ENCODE results near the gene ZNF493. TPM values are rescaled to one million over a fixed set of nuclear protein-coding genes. Genes with fewer than 3 reads are reported as not detected.

Gene ZNF493
- total RNA-seq, 4 donors from 2014 or later: 9.2 to 54.2 (median 20.4) TPM

DNA sequence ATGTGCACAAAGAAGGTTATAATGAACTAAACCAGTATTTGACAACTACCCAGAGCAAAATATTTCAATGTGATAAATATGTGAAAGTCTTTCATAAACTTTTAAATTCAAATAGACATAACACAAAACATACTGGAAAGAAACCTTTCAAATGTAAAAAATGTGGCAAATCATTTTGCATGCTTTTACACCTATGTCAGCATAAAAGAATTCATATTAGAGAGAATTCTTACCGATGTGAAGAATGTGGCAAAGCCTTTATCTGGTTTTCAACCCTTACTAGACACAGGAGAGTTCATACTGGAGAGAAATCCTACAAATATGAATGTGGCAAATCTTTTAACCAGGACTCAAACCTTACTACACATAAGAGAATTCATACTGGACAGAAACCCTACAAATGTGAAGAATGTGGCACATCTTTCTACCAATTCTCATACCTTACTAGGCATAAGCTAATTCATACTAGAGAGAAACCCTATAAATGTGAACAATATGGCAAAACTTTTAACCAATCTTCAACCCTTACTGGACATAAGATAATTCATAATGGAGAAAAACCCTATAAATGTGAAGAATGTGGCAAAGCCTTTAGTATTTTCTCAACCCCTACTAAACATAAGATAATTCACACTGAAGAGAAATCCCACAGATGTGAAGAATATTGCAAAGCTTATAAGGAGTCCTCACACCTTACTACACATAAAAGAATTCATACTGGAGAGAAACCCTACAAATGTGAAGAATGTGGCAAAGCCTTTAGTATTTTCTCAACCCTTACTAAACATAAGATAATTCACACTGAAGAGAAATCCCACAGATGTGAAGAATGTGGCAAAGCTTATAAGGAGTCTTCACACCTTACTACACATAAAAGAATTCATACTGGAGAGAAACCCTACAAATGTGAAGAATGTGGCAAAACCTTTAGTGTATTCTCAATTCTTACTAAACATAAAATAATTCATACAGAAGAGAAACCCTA lies 26.4 kb downstream of the ZNF493 start:
- Histone ChIP-seq H3K4me3 (no peak overlapping the region), H3K27ac (no peak overlapping the region), H3K9me3 (peaks cover 0 to 80% (median 9%) of the 10 kb centered on the region in 3 donors), H3K4me1 (no peaks in the 10 kb centered on the region), H3K27me3 (no peaks in the 10 kb centered on the region), H3K36me3 (peaks cover 0 to 35% of the 10 kb centered on the region in 2 donors)
- TF ChIP-seq POLR2A (IDR thresholded peaks at IDR 0.05): no peak
- no peak for TF ChIP-seq POLR2AphosphoS5 (IDR thresholded peaks at IDR 0.05)
- TF ChIP-seq, protein P1, sequence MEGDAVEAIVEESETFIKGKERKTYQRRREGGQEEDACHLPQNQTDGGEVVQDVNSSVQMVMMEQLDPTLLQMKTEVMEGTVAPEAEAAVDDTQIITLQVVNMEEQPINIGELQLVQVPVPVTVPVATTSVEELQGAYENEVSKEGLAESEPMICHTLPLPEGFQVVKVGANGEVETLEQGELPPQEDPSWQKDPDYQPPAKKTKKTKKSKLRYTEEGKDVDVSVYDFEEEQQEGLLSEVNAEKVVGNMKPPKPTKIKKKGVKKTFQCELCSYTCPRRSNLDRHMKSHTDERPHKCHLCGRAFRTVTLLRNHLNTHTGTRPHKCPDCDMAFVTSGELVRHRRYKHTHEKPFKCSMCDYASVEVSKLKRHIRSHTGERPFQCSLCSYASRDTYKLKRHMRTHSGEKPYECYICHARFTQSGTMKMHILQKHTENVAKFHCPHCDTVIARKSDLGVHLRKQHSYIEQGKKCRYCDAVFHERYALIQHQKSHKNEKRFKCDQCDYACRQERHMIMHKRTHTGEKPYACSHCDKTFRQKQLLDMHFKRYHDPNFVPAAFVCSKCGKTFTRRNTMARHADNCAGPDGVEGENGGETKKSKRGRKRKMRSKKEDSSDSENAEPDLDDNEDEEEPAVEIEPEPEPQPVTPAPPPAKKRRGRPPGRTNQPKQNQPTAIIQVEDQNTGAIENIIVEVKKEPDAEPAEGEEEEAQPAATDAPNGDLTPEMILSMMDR (IDR thresholded peaks at IDR 0.05): no peak
- no peak for TF ChIP-seq EP300 (IDR thresholded peaks at IDR 0.05)
- 92% methylated on average over 1 of the region's 1 CpG for WGBS, 2 donors (ENCODE audit: low coverage in 1 of 2)
- no peak for ATAC-seq

DNA sequence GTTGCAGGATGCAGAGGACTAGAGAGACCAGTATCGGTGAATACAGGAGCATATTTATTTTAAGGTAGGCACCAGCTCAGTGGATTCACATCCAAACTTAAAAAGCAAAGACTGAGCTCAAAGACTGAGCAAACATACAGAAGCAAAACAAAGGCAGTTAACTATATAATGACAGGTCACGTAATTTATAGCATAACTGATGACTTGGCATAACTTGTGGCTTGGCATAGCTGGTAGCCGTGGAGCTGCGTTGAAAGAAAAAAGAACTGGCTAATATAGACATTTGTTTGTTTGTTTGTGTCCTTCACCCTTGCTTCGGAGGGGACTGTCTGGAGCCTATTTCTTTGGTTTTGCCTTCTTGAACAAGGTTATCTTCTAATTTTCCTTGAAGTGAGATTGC lies 33.7 kb downstream of the ZNF493 start:
- Histone ChIP-seq H3K27me3 (no peaks in the 10 kb centered on the region), H3K4me3 (no peak overlapping the region), H3K9me3 (peaks cover 0 to 19% (median 0%) of the 10 kb centered on the region in 3 donors), H3K27ac (no peak overlapping the region), H3K36me3 (no peaks in the 10 kb centered on the region), H3K4me1 (no peaks in the 10 kb centered on the region)
- ATAC-seq: no peak
- TF ChIP-seq, protein P1 (IDR thresholded peaks at IDR 0.05): no peak
- TF ChIP-seq POLR2A (IDR thresholded peaks at IDR 0.05) (no peak), POLR2AphosphoS5 (IDR thresholded peaks at IDR 0.05) (no peak), EP300 (IDR thresholded peaks at IDR 0.05) (no peak)
- 69 to 70% methylated on average over 4 to 5 of the region's 5 CpGs for WGBS, 2 donors (ENCODE audit: low coverage in 1 of 2)

DNA sequence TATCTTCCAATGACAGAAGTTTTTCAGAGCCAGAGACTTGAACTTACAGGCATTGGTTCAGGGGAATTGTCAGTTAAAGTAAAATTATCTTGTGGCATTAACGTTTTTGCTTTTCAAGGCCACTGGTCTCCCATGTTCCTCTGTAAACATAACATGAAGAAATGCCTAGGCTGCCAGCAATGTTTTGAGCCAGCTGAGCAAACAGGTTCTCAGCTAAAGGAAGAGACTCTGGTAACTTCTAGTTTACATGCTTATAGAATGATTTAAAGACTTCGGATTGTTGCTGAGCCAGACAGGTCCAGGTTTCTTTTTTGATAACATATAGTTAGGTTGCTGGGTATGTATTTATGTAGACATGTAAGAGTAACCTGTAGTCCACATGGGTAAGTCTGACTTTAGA lies 35.7 kb downstream of the ZNF493 start:
- no peaks in the 10 kb centered on the region for H3K4me1 ChIP-seq
- TF ChIP-seq POLR2AphosphoS5 (IDR thresholded peaks at IDR 0.05) (no peak), EP300 (IDR thresholded peaks at IDR 0.05) (no peak), POLR2A (IDR thresholded peaks at IDR 0.05) (no peak)
- TF ChIP-seq, protein P1 (IDR thresholded peaks at IDR 0.05): no peak
- H3K27me3 ChIP-seq: no peaks in the 10 kb centered on the region
- WGBS, 2 donors (ENCODE audit: low coverage in 1 of 2): 82 to 92% methylated on average over 2 of the region's 2 CpGs
- no peaks in the 10 kb centered on the region for H3K36me3 ChIP-seq
- no peak overlapping the region for H3K27ac ChIP-seq
- no peak for ATAC-seq
- H3K9me3 ChIP-seq: peaks cover 0 to 10% (median 0%) of the 10 kb centered on the region in 3 donors
- no peak overlapping the region for H3K4me3 ChIP-seq

- H3K4me1 ChIP-seq: no peaks in the 10 kb centered on the region
- no peak overlapping the region for H3K4me3 ChIP-seq
- H3K9me3 ChIP-seq: peaks cover 0 to 3% (median 0%) of the 10 kb centered on the region in 3 donors
- 86 to 89% methylated on average over 8 of the region's 8 CpGs for WGBS, 2 donors (ENCODE audit: low coverage in 1 of 2)
- H3K27me3 ChIP-seq: no peaks in the 10 kb centered on the region
- no peak for TF ChIP-seq POLR2A (IDR thresholded peaks at IDR 0.05)
- TF ChIP-seq, protein P1 (IDR thresholded peaks at IDR 0.05): no peak
- TF ChIP-seq EP300 (IDR thresholded peaks at IDR 0.05): no peak
- TF ChIP-seq POLR2AphosphoS5 (IDR thresholded peaks at IDR 0.05): no peak
- no peak for ATAC-seq
- no peak overlapping the region for H3K27ac ChIP-seq
- H3K36me3 ChIP-seq: no peaks in the 10 kb centered on the region
These were observed 37.6 kb downstream of the ZNF493 start for GRCh38 chr19:21434516-21434915.

Data from gastroesophageal sphincter (tissue), 4 donors.